Measurements from ENCODE around the gene CALR.
"Not testable (repeated sequence)": the region's sequence is repeated elsewhere in the genome, so short reads cannot be mapped to it uniquely, and the experiment has no call there.

The CALR gene

DNA sequence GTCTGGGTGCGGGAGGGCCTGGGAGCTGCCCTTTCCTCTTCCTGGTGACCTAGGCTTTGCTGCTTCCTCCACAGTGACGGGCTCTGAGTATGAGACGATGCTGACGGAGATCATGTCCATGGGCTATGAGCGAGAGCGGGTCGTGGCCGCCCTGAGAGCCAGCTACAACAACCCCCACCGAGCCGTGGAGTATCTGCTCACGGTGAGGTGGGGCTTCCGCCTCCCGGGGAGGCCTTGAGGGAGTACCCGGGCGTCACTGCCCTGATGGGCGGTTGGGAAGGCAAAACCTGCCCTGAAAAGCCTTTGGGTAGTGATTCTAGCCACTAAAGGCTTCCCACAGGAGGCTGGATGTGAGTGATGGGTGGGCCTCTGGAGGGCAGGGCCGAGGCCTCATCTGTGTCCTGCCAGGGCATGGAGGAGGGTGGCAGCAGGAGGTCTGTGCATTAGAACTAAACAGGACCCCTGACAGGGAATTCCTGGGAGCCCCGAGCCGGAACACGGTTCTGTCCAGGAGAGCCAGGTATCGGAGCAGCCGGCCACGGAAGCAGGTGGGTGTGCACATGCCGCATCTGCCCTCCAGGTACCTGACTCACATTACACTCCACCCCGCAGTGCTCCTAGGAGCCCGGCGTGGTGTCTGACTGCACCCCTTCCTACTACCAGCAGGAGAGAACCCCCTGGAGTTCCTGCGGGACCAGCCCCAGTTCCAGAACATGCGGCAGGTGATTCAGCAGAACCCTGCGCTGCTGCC lies 10.4 kb downstream of the CALR start:
- DNase-seq, result no peak
- in situ Hi-C loops (cut with HindIII; ENCODE audit: low pct_ligation_motif_present, low pct_unique_long_range_greater_than_20kb, low sequenced_read_pairs), result no loop called here

DNA sequence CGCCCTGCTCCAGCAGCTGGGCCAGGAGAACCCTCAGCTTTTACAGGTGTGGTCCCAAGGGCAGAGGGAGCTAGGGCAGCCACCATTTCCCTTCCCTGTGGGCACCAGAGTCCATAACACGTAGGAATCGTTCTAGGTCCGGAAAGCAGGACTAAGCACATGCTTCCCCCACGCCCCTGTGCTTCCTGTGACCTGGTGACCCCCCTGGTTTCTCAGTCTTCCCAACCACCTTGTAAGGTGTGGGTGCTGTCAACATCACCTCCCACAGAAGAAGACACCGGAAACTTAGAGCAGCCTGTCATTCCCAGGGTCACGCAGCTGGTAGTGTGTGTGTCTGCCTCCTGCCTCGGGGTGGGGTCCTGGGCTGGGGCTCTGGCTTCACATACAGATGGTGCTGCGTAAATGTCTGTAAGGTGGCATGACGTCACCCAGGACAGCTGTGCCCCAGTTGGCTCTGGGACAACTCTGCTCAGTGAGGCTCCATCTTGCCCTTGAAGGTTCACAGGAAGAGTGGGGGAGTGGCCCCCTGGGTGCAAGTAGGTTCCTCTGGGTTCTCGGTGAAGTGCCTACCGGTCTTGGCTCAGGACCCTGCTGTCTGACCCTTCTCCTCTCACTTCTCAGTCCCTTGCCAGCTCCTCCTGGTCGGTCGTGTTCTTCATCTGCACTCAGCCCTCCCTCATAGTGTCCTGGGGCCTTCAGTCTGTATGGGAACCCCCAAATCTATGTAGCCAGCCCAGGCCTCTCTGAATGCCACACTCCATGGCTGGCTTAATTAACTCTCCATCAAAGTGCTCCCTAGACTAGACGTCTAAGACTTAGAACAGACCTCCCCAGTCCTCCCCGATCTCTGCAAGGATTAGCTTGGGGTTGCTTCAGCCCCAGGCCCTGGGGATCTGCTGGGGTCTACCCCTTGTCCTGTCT lies 11.2 kb downstream of the CALR start:
- in situ Hi-C loops (cut with HindIII; ENCODE audit: low pct_ligation_motif_present, low pct_unique_long_range_greater_than_20kb, low sequenced_read_pairs), result no loop called here
- no peak for DNase-seq

DNA sequence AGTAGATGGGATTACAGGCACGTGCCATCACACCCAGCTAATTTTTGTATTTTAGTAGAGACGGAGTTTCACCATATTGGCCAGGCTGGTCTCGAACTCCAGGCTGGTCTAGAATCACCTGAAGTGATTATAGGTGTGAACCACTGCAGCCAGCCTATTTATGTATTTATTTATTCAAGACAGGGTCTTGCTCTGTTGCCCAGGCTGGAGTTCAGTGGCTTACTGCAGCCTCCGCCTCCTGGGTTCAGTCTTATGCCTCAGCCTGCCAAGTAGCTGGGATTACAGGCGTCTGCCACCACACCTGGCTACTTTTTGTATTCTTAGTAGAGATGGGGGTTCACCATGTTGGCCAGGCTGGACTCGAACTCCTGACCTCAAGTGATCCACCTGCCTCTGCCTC lies 13.6 kb downstream of the CALR start:
- in situ Hi-C loops (cut with HindIII; ENCODE audit: low pct_ligation_motif_present, low pct_unique_long_range_greater_than_20kb, low sequenced_read_pairs); DNase-seq: not testable (repeated sequence)

GRCh38 chr19:12952488-12953137 lies 14.2 kb downstream of the CALR start:
- peak; percentile 19 for DNase-seq

DNA sequence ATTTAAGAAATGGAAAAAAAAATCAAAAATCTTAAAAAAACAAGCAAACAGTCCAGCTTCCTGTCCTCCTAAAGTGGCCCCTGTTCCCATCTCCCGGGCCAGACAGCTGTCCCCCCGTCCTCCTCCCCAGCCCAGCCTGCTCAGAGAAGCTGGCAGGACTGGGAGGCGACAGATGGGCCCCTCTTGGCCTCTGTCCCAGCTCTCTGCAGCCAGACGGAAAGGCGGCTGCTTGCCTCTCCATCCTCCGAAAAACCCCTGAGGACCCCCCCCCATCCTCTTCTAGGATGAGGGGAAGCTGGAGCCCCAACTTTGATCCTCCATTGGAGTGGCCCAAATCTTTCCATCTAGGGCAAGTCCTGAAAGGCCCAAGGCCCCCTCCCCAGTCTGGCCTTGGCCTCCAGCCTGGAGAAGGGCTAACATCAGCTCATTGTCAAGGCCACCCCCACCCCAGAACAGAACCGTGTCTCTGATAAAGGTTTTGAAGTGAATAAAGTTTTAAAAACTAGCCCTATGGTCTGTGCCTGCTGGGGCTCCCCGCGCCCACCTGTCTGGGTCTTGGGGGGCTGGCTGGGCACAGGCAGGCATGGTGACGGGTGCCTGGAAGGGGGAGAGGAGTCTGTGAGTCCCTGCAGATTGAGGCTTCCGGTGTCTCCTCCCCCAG lies 14.9 kb downstream of the CALR start:
- DNase-seq, result no peak
- in situ Hi-C loops (cut with HindIII; ENCODE audit: low pct_ligation_motif_present, low pct_unique_long_range_greater_than_20kb, low sequenced_read_pairs), result no loop called here

More at GRCh38 chr19:12952488-12953137, 14.2 kb downstream of the CALR start:
- in situ Hi-C loops (cut with HindIII; ENCODE audit: low pct_ligation_motif_present, low pct_unique_long_range_greater_than_20kb, low sequenced_read_pairs), result no loop called here

DNA sequence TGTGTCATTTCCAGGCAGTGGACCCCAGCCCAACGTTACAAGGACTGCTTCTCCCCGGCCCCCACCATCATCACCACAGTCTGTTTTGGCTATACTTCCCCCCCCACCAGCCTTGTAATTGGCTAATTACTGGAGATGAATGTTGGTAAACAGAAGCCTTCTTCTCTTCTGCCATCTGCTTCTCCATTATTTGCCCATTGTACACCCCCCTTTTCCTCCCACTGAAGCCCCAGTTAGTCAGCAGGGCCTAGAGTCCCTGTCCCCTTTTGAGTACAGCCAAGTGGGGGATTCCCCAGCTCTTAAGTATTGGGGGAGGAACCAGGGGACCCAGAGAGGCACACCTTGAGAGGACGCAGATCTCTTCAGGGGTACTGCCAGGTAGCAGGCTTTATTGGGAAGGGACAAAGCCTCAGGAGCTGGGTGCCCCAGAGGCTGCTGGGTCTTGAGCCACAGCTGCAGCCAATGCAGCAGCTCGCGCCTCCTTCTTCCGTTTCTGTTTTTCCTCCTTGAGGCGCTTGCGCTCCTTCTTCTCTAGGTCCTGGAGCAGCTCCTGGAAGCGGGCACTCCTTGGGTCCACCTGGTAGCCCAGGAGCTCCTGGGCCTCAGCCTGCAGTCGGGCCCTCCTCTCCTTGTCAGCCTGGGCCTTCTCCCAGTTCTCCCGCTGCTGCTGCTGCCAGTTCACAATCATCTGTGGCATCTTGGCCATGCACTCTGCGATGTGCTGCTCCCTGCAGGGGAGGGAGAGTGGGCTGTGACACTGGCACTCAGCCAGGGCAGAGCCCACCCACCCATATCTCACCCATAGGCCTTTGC lies 15.6 kb downstream of the CALR start:
- DNase-seq, result no peak
- in situ Hi-C loops (cut with HindIII; ENCODE audit: low pct_ligation_motif_present, low pct_unique_long_range_greater_than_20kb, low sequenced_read_pairs), result no loop called here

DNA sequence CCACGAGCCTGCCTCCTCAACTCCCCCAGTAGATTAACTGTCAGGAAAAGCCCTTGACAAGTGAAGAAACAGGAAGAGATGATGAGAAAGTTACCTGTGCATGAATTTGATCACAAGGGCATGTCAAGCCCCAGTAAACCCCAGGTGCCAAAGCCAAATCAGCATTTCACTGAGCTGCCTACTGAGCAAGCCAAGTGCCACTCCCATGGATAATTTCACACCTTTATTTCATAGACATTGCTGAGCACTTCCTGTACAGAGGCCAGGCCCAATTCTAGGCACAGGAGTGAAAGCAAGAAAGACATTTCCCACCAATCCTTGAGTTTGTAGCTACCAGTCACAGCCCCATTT lies 16.2 kb downstream of the CALR start:
- no peak for DNase-seq
- in situ Hi-C loops (cut with HindIII; ENCODE audit: low pct_ligation_motif_present, low pct_unique_long_range_greater_than_20kb, low sequenced_read_pairs), result no loop called here

- in situ Hi-C loops (cut with HindIII; ENCODE audit: low pct_ligation_motif_present, low pct_unique_long_range_greater_than_20kb, low sequenced_read_pairs); DNase-seq: not testable (repeated sequence)
Measured at GRCh38 chr19:12955575-12955974, 17.2 kb downstream of the CALR start.

- DNase-seq, result no peak
- in situ Hi-C loops (cut with HindIII; ENCODE audit: low pct_ligation_motif_present, low pct_unique_long_range_greater_than_20kb, low sequenced_read_pairs), result no loop called here
Measured at GRCh38 chr19:12955996-12956395, 17.6 kb downstream of the CALR start.

GRCh38 chr19:12956446-12957388 lies 18.3 kb downstream of the CALR start, which contains the start of gene GADD45GIP1:
Gene GADD45GIP1, minus strand, starts transcription at chr19:12957223. Its CDS starts 11 bp downstream, at chr19:12957212.
- peak; percentile 78 for DNase-seq
- in situ Hi-C loops (cut with HindIII; ENCODE audit: low pct_ligation_motif_present, low pct_unique_long_range_greater_than_20kb, low sequenced_read_pairs), result no loop called here

DNA sequence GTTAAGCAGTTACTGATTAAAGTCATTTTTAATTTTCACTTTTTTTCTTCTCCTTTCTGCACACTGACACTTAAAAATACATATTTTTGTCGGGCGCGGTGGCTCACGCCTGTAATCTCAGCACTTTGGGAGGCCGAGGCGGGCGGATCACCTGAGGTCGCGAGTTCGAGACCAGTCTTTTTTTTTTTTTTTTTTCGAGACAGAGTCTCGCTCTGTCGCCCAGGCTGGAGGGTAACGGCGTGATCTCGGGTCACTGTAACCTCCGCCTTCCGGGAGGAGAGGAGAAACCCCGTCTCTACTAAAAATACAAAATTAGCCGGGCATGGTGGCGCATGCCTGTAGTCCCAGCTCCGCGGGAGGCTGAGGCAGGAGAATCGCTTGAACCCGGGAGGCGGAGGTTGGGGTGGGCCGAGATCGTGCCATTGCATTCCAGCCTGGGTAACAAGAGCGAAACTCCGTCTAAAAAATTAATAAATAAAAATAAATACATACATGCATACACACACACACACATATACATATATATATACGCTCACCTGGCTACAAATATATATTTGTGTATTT lies 19.1 kb downstream of the CALR start:
- in situ Hi-C loops (cut with HindIII; ENCODE audit: low pct_ligation_motif_present, low pct_unique_long_range_greater_than_20kb, low sequenced_read_pairs); DNase-seq: not testable (repeated sequence)

DNA sequence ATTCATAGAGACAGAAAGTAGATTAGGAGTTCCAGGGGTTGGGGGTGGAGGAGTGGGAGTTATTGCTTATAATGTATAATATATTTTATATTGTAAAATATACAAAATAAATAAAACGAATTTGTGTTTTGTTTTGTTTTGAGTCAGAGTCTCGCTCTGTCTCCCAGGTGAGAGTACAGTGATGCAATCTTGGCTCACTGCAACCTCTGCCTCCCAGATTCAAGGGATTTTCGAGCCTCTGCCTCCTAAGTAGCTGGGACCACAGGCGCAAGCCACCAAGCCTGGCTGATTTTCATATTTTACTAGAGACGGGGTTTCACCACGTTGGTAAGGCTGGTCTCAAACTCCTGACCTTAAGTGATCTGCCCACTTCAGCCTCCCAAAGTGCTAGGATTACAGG lies 21.1 kb downstream of the CALR start:
- in situ Hi-C loops (cut with HindIII; ENCODE audit: low pct_ligation_motif_present, low pct_unique_long_range_greater_than_20kb, low sequenced_read_pairs), result no loop called here
- no peak for DNase-seq

- DNase-seq, result peak; percentile 70
- in situ Hi-C loops (cut with HindIII; ENCODE audit: low pct_ligation_motif_present, low pct_unique_long_range_greater_than_20kb, low sequenced_read_pairs), result no loop called here
Measured at GRCh38 chr19:12965017-12965811, 26.8 kb downstream of the CALR start.

DNA sequence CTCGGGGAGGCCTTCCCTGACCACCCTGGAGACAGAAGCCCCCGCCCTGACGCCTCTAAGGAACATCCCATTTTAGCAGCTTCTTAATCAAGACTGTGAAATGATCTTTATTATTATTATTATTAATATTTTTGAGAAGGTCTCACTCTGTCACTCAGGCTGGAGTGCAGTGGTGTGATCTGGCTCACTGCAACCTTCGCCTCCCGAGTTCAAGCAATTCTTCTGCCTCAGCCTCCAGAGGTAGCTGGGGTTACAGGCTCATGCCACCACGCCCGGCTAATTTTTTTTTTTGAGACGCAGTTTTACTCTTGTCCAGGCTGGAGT lies 27.4 kb downstream of the CALR start:
- in situ Hi-C loops (cut with HindIII; ENCODE audit: low pct_ligation_motif_present, low pct_unique_long_range_greater_than_20kb, low sequenced_read_pairs), result no loop called here
- no peak for DNase-seq

DNA sequence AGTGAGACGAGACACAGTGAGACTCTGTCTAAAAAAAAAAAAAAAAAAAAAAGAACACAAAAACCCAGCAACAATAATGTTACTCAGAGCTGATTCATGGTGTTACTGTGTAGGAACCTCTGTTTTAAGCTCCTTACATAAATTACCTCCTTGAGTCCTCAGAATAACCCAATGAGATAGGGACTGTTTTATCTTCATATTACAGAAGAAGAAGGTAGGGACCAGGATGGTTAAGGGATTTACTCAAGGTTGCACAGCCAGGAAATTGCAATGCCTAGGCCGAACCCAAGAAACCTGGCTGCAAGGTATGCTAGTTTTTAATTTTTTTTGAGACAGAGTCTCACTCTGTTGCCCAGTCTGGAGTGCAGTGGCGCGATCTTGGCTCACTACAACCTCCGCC lies 29.5 kb downstream of the CALR start:
- in situ Hi-C loops (cut with HindIII; ENCODE audit: low pct_ligation_motif_present, low pct_unique_long_range_greater_than_20kb, low sequenced_read_pairs), result no loop called here
- no peak for DNase-seq

Measured in ACHN (cell line).